AG09319 (cell line): ENCODE results near the gene SPOCK2.

ENCODE experiments used
- DNase-seq: peaks from one replicate; pipeline ENCODE4 v3.0.0-alpha.2; 2010; ENCODE audit warnings: low read depth; ENCODE audit errors: extremely low read depth
- TF ChIP-seq, protein P1 (sequence below): IDR thresholded peaks from 2 replicates; pipeline ENCODE4 v1.5.1; 2011; ENCODE audit warnings: low read depth, mild to moderate bottlenecking, inconsistent platforms, low read length, moderate library complexity

SPOCK2 gene

GRCh38 chr10:72106896-72107295 lies 18.5 kb upstream of the SPOCK2 start:
- TF ChIP-seq, protein P1, sequence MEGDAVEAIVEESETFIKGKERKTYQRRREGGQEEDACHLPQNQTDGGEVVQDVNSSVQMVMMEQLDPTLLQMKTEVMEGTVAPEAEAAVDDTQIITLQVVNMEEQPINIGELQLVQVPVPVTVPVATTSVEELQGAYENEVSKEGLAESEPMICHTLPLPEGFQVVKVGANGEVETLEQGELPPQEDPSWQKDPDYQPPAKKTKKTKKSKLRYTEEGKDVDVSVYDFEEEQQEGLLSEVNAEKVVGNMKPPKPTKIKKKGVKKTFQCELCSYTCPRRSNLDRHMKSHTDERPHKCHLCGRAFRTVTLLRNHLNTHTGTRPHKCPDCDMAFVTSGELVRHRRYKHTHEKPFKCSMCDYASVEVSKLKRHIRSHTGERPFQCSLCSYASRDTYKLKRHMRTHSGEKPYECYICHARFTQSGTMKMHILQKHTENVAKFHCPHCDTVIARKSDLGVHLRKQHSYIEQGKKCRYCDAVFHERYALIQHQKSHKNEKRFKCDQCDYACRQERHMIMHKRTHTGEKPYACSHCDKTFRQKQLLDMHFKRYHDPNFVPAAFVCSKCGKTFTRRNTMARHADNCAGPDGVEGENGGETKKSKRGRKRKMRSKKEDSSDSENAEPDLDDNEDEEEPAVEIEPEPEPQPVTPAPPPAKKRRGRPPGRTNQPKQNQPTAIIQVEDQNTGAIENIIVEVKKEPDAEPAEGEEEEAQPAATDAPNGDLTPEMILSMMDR, result no peak
- DNase-seq, result no peak

DNA sequence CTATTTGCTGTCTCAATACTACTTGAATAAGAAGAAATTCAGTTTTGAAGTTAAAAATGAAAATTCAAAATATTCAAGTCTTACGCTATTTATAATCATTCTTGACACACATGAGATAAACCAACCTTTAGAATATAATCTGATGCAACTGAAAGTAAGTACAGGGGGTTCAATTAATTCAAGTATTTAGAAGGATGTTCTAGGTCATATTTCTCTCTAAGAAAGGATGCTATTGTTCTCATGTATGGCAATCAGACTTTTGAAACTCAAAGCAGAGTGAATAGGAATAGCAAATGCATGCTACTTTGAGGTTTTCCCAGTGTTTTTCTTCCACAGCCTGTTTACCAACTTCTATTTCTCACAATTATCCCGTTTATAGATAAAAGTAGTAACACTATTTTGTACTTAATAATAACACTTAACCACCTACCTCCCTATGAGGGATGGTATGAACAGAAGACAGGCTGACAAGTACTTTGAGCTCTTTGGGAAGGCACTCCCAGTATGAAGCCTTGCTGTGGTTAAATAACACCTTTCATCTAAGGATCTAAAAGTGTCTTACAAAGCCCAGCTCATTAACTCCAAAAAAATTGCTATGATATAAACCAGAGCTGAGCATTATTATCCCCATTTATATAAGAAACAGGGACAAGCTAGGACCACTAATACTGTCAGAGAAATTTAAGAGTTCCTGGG lies 18.0 kb upstream of the SPOCK2 start:
- TF ChIP-seq, protein P1, result no peak
- DNase-seq, result no peak

GRCh38 chr10:72105710-72106109 lies 17.4 kb upstream of the SPOCK2 start:
- TF ChIP-seq, protein P1, result no peak
- DNase-seq, result no peak

GRCh38 chr10:72105098-72105475 lies 16.7 kb upstream of the SPOCK2 start:
- TF ChIP-seq, protein P1, result no peak
- no peak for DNase-seq

DNA sequence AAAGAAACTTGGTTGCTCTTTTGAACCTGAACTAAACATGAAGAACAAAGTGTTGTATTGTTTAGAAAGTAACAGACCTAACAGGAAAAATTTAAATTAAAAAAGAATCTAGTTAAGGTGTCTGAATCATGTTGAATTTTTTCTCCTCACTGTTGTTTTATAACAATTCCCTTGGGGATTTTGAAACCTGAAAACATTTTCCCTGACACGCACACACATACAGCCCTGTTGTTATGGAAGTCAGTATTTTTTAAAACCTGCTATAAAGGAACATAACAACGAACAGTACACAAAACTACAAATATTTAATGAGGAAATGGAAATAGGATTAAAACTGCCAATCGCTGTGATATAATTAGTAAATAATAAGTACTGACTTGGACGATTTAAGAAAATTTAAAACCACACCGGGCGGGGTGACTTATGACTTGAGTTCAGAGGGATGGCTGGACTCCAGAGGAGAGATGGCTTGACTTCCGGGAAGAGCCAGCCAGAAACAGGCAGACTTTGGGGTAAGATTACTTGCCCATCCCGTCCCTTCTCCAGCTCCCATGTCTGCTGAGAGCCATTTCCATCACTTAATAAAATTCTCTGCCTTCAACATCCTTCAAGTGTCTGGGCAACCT lies 16.2 kb upstream of the SPOCK2 start:
- TF ChIP-seq, protein P1, result no peak
- DNase-seq, result no peak

GRCh38 chr10:72099600-72099921 lies 11.2 kb upstream of the SPOCK2 start:
- no peak for DNase-seq
- TF ChIP-seq, protein P1, result no peak

- TF ChIP-seq, protein P1, result no peak
- DNase-seq, result no peak
Measured at GRCh38 chr10:72098836-72099599, 10.7 kb upstream of the SPOCK2 start.
